NCI-H2171 treated with DMSO at 0.1 percent for 48 hours (cell line): ENCODE measurements around the gene PROZ.

Experiments used
- DNase-seq: peaks from one replicate; lab custom pipeline; 2025; lab: John Stamatoyannopoulos, UW

The PROZ gene

GRCh38 chr13:113119822-113120189, 38.6 kb upstream of the PROZ start:
- no peak for DNase-seq

DNA sequence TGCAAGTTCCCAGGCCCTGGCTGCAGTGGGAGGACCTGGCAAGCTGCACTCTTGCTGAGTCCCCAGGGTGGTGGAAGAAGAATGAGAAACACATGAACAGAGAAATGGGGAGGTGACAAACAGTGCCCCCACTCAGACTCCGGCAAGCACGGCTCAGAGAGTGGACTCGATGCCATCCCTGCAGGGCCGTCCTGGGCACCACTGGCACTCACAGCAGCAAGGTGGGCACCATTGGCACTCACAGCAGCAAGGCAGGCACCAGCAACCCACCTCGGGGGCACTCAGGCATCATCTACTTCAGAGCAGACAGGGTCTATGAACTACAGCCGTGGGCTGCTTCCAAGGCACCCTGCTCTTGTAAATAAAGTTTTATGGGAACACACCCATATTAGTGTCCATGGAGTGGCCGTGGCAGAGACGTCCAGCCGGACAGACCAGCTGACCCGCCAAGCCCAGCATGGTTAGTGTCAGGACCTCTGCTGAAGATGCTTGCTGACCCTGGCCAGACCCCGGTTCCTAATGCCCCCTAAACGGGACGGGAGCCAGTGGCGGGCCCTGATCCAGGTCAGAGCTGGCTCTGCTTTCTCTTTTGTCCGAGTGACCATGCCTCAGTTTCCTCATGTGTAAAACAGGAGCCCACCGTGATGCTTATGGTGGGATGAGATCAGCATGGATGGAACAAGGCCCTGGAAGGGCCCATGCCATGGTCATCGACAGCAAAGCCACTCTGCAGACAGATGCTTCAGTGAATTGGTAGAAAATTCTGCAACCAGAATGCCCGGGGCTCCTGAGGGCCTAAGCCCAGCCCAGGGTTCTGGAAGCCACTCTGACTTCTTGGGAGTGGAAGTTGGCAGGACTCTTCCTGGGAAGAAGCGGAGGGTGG, 37.9 kb upstream of the PROZ start:
- DNase-seq: no peak

DNA sequence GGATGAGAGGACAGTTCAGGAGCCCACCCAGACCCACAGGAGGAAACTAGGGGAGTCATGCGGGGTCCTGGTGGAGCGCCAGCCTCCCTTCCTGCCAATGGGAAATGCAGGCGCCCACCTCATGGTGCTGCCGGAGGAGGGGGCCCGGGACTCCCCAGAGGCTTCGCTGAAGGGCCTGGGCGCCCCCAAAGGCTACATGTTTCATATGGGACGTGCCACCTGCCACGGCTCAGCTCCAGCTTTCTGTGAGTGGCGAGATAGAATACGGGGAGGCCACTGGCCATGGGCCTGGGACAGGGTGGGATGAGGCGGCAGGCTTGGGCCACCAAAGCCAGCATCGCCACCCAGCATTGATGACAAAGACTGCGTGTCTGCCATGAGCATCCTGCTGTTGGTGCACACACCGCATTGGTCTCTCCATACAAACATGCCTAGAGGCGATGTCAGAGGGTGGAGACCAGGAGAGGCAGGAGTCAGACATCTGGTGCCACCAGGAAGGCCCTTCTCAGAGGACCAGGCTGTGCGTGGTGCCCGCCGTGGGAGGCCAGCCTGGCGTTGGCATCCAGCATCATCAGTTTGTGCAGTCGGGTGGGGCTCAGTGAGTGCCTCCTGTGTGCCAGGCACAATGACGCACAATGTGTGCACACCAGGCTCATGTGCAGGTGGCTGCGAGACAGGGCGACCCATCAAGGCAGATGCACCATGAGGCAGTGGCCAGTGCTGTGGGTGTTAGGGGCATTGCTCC, 37.1 kb upstream of the PROZ start:
- no peak for DNase-seq

- no peak for DNase-seq
Measured at GRCh38 chr13:113121928-113122471, 36.4 kb upstream of the PROZ start.

DNA sequence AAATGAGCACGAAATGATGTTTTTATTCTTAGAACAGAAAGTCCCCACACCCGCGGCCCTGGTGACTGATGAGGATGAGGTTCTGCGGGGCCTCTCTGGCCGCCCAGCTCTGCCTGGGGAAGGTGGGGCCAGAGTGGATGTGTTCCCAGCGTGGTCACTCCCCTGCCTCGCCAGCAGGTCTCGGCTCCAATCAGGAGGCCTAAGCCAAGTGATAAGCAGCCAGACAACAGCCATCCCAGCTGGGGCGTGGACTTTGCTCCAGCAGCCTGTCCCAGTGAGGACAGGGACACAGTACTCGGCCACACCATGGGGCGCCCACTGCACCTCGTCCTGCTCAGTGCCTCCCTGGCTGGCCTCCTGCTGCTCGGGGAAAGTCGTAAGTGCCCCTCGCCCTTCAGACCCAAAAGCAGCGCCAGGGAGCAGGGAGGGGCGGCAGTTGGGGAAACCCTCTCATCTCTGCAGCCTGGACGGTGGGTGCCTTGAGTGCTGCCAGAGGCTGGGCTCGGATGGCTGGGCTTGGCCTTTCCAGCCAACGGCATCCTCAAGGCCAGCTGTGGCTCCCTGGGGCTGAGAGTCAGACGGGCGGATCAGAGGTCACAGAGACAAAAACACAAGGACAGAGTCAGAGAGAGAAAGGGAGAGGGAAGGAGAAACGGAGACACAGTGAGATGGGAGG, 35.8 kb upstream of the PROZ start, which contains the start of gene F10:
Gene F10 (plus strand): TSS at position 250 of the 676 bp plus-strand sequence. CDS start 57 bp downstream, at position 307.
- no peak for DNase-seq

GRCh38 chr13:113123226-113124201, 34.9 kb upstream of the PROZ start:
- DNase-seq: no peak

GRCh38 chr13:113124211-113124970, 34.1 kb upstream of the PROZ start:
- no peak for DNase-seq

DNA sequence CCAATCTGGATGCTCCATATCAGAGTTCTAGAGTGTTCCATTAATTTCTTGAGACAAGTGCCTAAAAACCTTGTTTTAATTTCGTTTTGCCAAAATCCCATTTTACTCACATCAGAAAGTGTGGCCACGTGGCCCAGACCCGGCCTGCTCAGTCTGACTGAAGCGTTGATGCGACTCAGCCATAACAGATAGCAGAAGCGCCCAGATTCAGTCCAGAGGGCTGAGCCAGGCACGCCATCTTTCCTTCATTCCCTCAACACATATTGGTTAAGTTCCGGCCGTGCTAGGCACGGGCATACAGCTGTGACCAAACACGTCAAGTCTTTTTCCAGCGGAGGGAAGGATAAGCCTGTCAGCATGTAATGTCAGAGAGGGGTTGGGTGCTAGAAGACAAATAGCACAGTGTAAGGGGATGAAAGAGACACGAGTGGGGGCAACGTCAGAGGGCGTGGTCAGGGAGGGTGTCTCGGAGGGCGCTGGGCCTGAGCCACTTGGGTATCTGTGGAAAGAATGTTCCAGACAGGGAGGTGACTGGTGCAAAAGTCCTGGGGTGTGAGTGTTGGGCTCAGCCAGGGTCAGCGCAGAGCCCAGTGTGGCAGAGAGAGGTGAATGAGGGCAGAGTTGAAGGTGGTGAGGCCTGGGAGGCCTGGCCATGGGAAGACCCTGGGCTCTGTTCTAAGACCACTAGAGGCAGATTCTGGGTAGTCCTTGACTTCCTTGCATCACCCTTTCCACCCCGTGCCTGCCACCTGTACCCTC, 32.8 kb upstream of the PROZ start:
- no peak for DNase-seq

- no peak for DNase-seq
Measured at GRCh38 chr13:113126265-113127150, 31.9 kb upstream of the PROZ start.

DNA sequence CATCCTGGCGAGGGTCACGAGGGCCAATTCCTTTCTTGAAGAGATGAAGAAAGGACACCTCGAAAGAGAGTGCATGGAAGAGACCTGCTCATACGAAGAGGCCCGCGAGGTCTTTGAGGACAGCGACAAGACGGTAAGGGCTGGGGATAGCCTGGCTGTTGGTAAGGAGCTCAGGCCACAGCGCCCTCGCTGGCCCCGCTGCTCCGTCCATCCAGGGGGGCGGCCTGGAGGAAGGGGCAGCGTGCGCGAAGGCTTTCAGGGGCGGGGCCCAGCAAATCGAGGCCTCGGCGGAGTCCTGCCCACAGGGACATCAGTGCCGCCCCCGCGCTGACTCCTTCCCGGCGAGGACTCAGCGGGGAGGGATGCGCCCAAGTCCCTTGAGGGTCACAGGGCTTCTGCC, 29.0 kb upstream of the PROZ start:
- DNase-seq: no peak

DNA sequence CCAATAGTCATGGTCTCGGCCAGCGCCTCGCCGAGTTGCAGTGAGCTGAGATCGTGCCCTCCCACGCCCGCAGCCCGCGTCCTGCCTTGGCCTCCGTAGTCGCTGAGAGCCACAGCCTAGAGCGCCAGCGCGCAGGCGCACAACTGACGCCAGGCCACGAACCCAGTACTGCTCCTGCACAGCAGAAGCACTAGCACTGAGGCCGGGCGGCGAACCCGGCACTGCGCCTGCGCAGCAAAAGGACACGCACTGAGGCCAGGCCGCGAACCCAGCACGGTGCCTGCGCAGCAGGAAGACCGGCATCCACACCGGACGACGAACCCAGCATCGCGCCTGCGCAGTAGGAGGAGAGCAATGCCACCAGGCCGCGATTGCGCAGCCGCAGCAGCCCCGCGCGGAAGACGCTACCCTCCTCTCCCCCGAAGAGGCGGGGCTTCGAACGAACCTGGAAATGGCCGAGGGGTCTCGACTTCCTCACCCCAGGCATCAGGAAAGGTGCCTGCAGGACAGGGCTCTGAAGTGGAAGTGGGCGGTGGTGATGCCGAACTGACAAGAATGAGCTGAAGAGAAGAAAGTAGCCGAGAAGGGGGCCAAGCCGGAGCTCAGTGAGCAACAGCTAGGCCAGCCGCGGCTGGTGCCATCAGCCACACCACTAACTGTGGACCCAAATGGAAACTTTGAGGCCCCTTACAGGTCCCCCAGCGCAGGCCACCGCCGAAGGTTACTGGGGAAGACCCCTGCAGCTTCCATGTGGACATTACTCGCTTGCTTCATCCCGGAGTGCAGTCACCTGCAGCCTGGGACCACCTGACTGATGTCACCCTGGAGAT, 28.3 kb upstream of the PROZ start:
- DNase-seq: no peak

DNA sequence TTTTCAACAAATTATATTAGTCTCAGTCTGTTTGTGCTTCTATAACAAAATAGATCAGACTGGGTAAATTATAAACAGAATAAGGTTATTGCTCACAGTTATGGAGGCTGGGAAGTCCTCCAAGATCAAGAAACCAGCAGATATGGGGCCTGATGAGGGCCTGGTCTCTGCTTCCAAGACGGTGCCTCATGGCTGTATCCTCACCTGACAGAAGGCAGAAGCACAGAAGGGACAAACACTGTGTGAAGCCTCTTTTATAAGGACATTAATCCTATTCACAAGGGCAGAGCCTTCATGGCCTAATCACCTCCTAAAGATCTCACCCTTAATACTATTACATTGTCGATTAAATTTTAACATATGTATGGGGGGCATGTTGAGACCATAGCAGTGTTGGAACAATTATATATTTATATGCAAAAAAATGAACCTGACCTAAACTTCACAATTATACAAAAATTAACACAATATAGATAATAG, 23.1 kb upstream of the PROZ start:
- DNase-seq: no peak

GRCh38 chr13:113137691-113138298, 20.7 kb upstream of the PROZ start:
- no peak for DNase-seq

GRCh38 chr13:113138792-113139551, 19.5 kb upstream of the PROZ start:
- DNase-seq: peak; percentile 20

GRCh38 chr13:113139577-113139976, 18.9 kb upstream of the PROZ start:
- DNase-seq: no peak
